Esophagus squamous epithelium (tissue), 4 donors: ENCODE results near the gene PBX3.

Experiments
- CTCF ChIP-seq, 6 experiments: fragments of 450-650 bp in 4 of 6; fragments of 200-600 bp in 2 of 6; sonication (generic) in 2 of 6; IDR thresholded peaks; one replicate each; pipeline ENCODE4 v1.5.1; 2016 to 2019; ENCODE audit warnings: antibody characterized with exemption in 6 of 6, mild to moderate bottlenecking in 4 of 6, moderate library complexity in 4 of 6
- POLR2A ChIP-seq, 4 donors: fragments of 450-650 bp; IDR thresholded peaks; one replicate each; pipeline ENCODE4 v1.6.1; 2017; ENCODE audit warnings: antibody characterized with exemption in 4 of 4, mild to moderate bottlenecking in 4 of 4, moderate library complexity in 3 of 4

- no peak for TF ChIP-seq CTCF (IDR thresholded peaks at IDR 0.05)
- no peak for TF ChIP-seq POLR2A (IDR thresholded peaks at IDR 0.05)
These were observed 103.6 kb downstream of the PBX3 start for GRCh38 chr9:125850763-125851162.
